IMR-90 (cell line): ENCODE measurements around the gene OGG1. TPM values are rescaled to one million over a fixed set of nuclear protein-coding genes. Genes with fewer than 3 reads are reported as not detected.

Experiments used
- ATAC-seq: fragments of 200-7000 bp; cut with Tn5 transposase; 2 replicates; pipeline ENCODE4 v1.9.1; 2020; ENCODE audit warnings: low read depth, mild to moderate bottlenecking, moderate library complexity
- BruUV-seq: library from RNA; stranded (reverse); fragments of 400-500 nt; replicated peaks from 2 replicates; lab custom pipeline; 2021; lab: Mats Ljungman, UMichigan
- CTCF ChIA-PET: fragments of 300-600 bp; formaldehyde crosslinking; extraction: SDS; loops from one replicate; lab custom pipeline; 2021; ENCODE audit warnings: antibody characterized with exemption; lab: Yijun Ruan, JAX
- POLR2A ChIA-PET: fragments of 300-600 bp; sonication (Branson Sonifier 250); formaldehyde crosslinking; loops from one replicate; lab custom pipeline; 2022; ENCODE audit warnings: antibody characterized with exemption; ENCODE audit not compliant: unreplicated experiment; lab: Charles Lee
- DNase-seq: peaks from one replicate; pipeline ENCODE4 v3.0.0; 2013
- H2AFZ ChIP-seq: replicated peaks from 2 replicates; pipeline ENCODE3; 2013; ENCODE audit warnings: low read length, mild to moderate bottlenecking; ENCODE audit not compliant: poor library complexity
- H2AK5ac ChIP-seq: 2 replicates; pipeline ENCODE4 v1.6.1; 2013; ENCODE audit warnings: low read depth, low read length, inconsistent platforms
- H2AK9ac ChIP-seq: replicated peaks from 2 replicates; pipeline ENCODE3; 2013; ENCODE audit warnings: mild to moderate bottlenecking, low read depth, low read length, moderate library complexity; ENCODE audit not compliant: poor library complexity
- H2BK120ac ChIP-seq: 2 replicates; pipeline ENCODE4 v1.6.1; 2013; ENCODE audit warnings: low read depth, low read length, inconsistent platforms
- H2BK15ac ChIP-seq: 3 replicates; pipeline ENCODE4 v1.6.1; 2013; ENCODE audit warnings: low read depth, low read length, inconsistent platforms
- H2BK20ac ChIP-seq: 2 replicates; pipeline ENCODE4 v1.6.1; 2013; ENCODE audit warnings: low read depth, mild to moderate bottlenecking, inconsistent platforms, low read length, moderate library complexity
- H2BK5ac ChIP-seq: 2 replicates; pipeline ENCODE4 v1.6.1; 2013; ENCODE audit warnings: mild to moderate bottlenecking, low read depth, low read length, inconsistent platforms; ENCODE audit not compliant: poor library complexity, severe bottlenecking
- H3K14ac ChIP-seq: replicated peaks from 2 replicates; pipeline ENCODE4 v1.6.1; 2013; ENCODE audit warnings: low read depth, low read length, inconsistent platforms
- H3K18ac ChIP-seq: 2 replicates; pipeline ENCODE4 v1.6.1; 2013; ENCODE audit warnings: low read depth, low read length, control low read depth
- H3K23ac ChIP-seq: 2 replicates; pipeline ENCODE4 v1.6.1; 2013; ENCODE audit warnings: low read depth, low read length, inconsistent platforms
- H3K27ac ChIP-seq: 2 replicates; pipeline ENCODE4 v1.5.1; 2013; ENCODE audit warnings: mild to moderate bottlenecking, control low read depth, low read length; ENCODE audit not compliant: insufficient read depth
- H3K27me3 ChIP-seq: 2 replicates; pipeline ENCODE4 v1.6.1; 2013; ENCODE audit warnings: low read length; ENCODE audit not compliant: control insufficient read depth, insufficient read depth
- H3K36me3 ChIP-seq: 2 replicates; pipeline ENCODE4 v1.6.1; 2013; ENCODE audit warnings: low read length, mixed read lengths; ENCODE audit not compliant: control insufficient read depth, insufficient read depth
- H3K4ac ChIP-seq: 2 replicates; pipeline ENCODE4 v1.6.1; 2013; ENCODE audit warnings: low read depth, low read length, inconsistent platforms
- H3K4me1 ChIP-seq: 2 replicates; pipeline ENCODE4 v1.6.1; 2013; ENCODE audit warnings: low read length, mixed read lengths; ENCODE audit not compliant: control insufficient read depth, insufficient read depth
- H3K4me2 ChIP-seq: 2 replicates; pipeline ENCODE4 v1.6.1; 2013; ENCODE audit warnings: low read depth, mild to moderate bottlenecking, control low read depth, low read length, moderate library complexity
- H3K4me3 ChIP-seq: 2 replicates; pipeline ENCODE4 v1.5.1; 2013; ENCODE audit warnings: low read depth, mild to moderate bottlenecking, control low read depth, low read length, moderate library complexity; ENCODE audit not compliant: insufficient read depth
- H3K56ac ChIP-seq: 2 replicates; pipeline ENCODE4 v1.6.1; 2013; ENCODE audit warnings: low read length, inconsistent platforms; ENCODE audit not compliant: insufficient read depth; ENCODE audit errors: extremely low read depth
- H3K79me1 ChIP-seq, 2 experiments: 2 replicates each; pipeline ENCODE4 v1.6.1; 2013; ENCODE audit warnings: low read length in 2 of 2, inconsistent platforms in 1 of 2, low read depth in 1 of 2
- H3K9ac ChIP-seq: 2 replicates; pipeline ENCODE4 v1.6.1; 2013; ENCODE audit warnings: low read depth, low read length, control low read depth
- H3K9me1 ChIP-seq: 2 replicates; pipeline ENCODE4 v1.6.1; 2013; ENCODE audit warnings: low read length, inconsistent platforms; ENCODE audit not compliant: insufficient read depth
- H3K9me3 ChIP-seq: 2 replicates; pipeline ENCODE4 v1.6.1; 2013; ENCODE audit warnings: low read length; ENCODE audit not compliant: control insufficient read depth, insufficient read depth
- H4K20me1 ChIP-seq: 2 replicates; pipeline ENCODE4 v1.6.1; 2013; ENCODE audit warnings: low read length, inconsistent platforms; ENCODE audit not compliant: insufficient read depth
- H4K5ac ChIP-seq: 2 replicates; pipeline ENCODE4 v1.6.1; 2013; ENCODE audit warnings: mild to moderate bottlenecking, low read depth, low read length, control low read depth
- H4K8ac ChIP-seq, 2 experiments: 2 replicates each; pipeline ENCODE4 v1.6.1; 2013; ENCODE audit warnings: low read depth in 2 of 2, low read length in 2 of 2, control low read depth in 1 of 2, inconsistent platforms in 1 of 2
- H4K91ac ChIP-seq: 2 replicates; pipeline ENCODE4 v1.6.1; 2013; ENCODE audit warnings: low read depth, low read length, inconsistent platforms; ENCODE audit not compliant: insufficient read depth
- CEBPB ChIP-seq: IDR thresholded peaks from 2 replicates; pipeline ENCODE4 v1.6.1; 2012; ENCODE audit warnings: low read depth, low read length, improper control_type of control experiment
- ELK1 ChIP-seq: fragments of 150-350 bp; IDR thresholded peaks from 2 replicates; pipeline ENCODE4 v1.6.1; 2016; ENCODE audit warnings: low read depth, mild to moderate bottlenecking, low read length, moderate library complexity, borderline replicate concordance
- FOS ChIP-seq: fragments of 150-350 bp; IDR thresholded peaks from 2 replicates; pipeline ENCODE4 v1.6.1; 2016; ENCODE audit warnings: low read depth, low read length
- MAFK ChIP-seq: IDR thresholded peaks from 2 replicates; pipeline ENCODE4 v1.6.1; 2012; ENCODE audit warnings: low read depth, low read length, improper control_type of control experiment
- MXI1 ChIP-seq: IDR thresholded peaks from 2 replicates; pipeline ENCODE4 v1.6.1; 2012; ENCODE audit warnings: low read depth, mild to moderate bottlenecking, low read length, moderate library complexity, borderline replicate concordance
- NFE2L2 ChIP-seq: fragments of 150-350 bp; IDR thresholded peaks from 2 replicates; pipeline ENCODE4 v1.6.1; 2016; ENCODE audit warnings: low read depth, mild to moderate bottlenecking, low read length
- POLR2A ChIP-seq: IDR thresholded peaks from 2 replicates; pipeline ENCODE4 v1.6.1; 2012; ENCODE audit warnings: mild to moderate bottlenecking, low read depth, low read length
- RFX5 ChIP-seq: IDR thresholded peaks from 2 replicates; pipeline ENCODE4 v1.8.0; 2012; ENCODE audit warnings: low read depth, mild to moderate bottlenecking, low read length, moderate library complexity
- WGBS, 2 experiments: methylation state at CpG; one replicate each; pipeline versions ENCODE4 v1.1.5 to v1.1.7; 2013; ENCODE audit warnings: missing lambda C conversion rate in 2 of 2; ENCODE audit not compliant: insufficient read length in 1 of 2; ENCODE audit errors: extremely low coverage in 2 of 2; 5-methylcytosine and 5-hydroxymethylcytosine counted together
- dilution Hi-C: fragments of 300-500 bp; cut with HindIII; formaldehyde crosslinking; loops from one replicate; pipeline ENCODE4 v1.14.3; 2018; ENCODE audit warnings: low sequenced_read_pairs; ENCODE audit not compliant: unreplicated experiment
- in situ Hi-C: fragments of 300-500 bp; cut with MboI; formaldehyde crosslinking; loops from 3 replicates; pipeline ENCODE4 v1.14.3; 2019; ENCODE audit warnings: low sequenced_read_pairs, inconsistent platforms, mixed read lengths
- intact Hi-C: fragments of 100-400 bp; cut with micrococcal nuclease; formaldehyde crosslinking; loops from 2 replicates; pipeline ENCODE4 v1.10.0; 2022
- polyA plus RNA-seq, 3 experiments: library from polyadenylated mRNA; depleted of rRNA; stranded (reverse); fragments of >200 nt; gene quantifications; 2 replicates each; pipeline ENCODE4 v1.2.3, GENCODE V29; 2012; ENCODE audit warnings: low replicate concordance in 1 of 3
- total RNA-seq: library from RNA; depleted of rRNA; stranded (reverse); fragments of >200 nt; gene quantifications from 2 replicates; pipeline ENCODE4 v1.2.3, GENCODE V29; 2012

OGG1 gene
- total and polyA plus RNA-seq, 2 of the 4 experiments (the other 2 are of a cell fraction): 14.9 to 25.6 TPM

- Histone ChIP-seq H3K27ac (no peak overlapping the region), H3K9me3 (no peaks in the 10 kb centered on the region), H3K9ac (no peak overlapping the region), H3K27me3 (no peaks in the 10 kb centered on the region), H2BK15ac (no peak overlapping the region), H2BK20ac (no peak overlapping the region), H2BK5ac (no peak overlapping the region), H3K18ac (no peak overlapping the region), H3K4me3 (no peak overlapping the region), H3K4me1 (peaks cover 16% of the 10 kb centered on the region), H2AK9ac (no peak overlapping the region), H2AK5ac (no peak overlapping the region), H3K4me2 (no peak overlapping the region), H3K56ac (no peak overlapping the region), H2AFZ (no peak overlapping the region), H3K4ac (no peak overlapping the region), H3K79me1 (peaks cover 6 to 29% of the 10 kb centered on the region in 2 experiments), H4K91ac (no peak overlapping the region), H3K36me3 (peaks cover 67% of the 10 kb centered on the region), H2BK120ac (no peak overlapping the region), H3K14ac (no peak overlapping the region), H4K5ac (no peak overlapping the region), H4K20me1 (no peaks in the 10 kb centered on the region), H3K9me1 (peaks cover 12% of the 10 kb centered on the region), H4K8ac (no peak overlapping the region), H3K23ac (no peak overlapping the region)
- 82% methylated on average over 3 of the region's 12 CpGs; no CpG with 5 or more reads in 1 of the 2 experiments for WGBS, 2 experiments
- no peak for ATAC-seq
- intact Hi-C loops (no loop called here), in situ Hi-C loops (no loop called here), dilution Hi-C loops (no loop called here)
- no peak for TF ChIP-seq RFX5
- TF ChIP-seq FOS: no peak
- TF ChIP-seq MXI1: no peak
- TF ChIP-seq POLR2A: no peak
- TF ChIP-seq ELK1: no peak
- no peak for TF ChIP-seq CEBPB
- no peak for TF ChIP-seq NFE2L2
- TF ChIP-seq MAFK: no peak
- POLR2A ChIA-PET: no interaction called here
- CTCF ChIA-PET: no interaction called here
- DNase-seq: no peak
- BruUV-seq: no TSS peak
Measured at GRCh38 chr3:9745521-9745920, 4.2 kb upstream of the OGG1 start.
